Measurements from ENCODE around the gene APOO. TPM values are rescaled to one million over a fixed set of nuclear protein-coding genes. Genes with fewer than 3 reads are reported as not detected.

APOO gene
- total and polyA plus RNA-seq, 11 donors = 41.0 to 113 (median 92.2) TPM

- intact Hi-C loops (cut with DNase I) = loop anchor here in 1 of 10 donors (5.0 kb wide), 1 partner anchor 63 kb away; no protein-coding TSS in a partner anchor
- no peak overlapping the region for H3K4me3 ChIP-seq
- H3K36me3 ChIP-seq = no peaks in the 10 kb centered on the region
- no peak overlapping the region for H3K27ac ChIP-seq
- TF ChIP-seq CTCF (IDR thresholded peaks at IDR 0.05) (no peak), POLR2A (IDR thresholded peaks at IDR 0.05) (no peak)
- H3K27me3 ChIP-seq = peaks cover 0 to 2% (median 0%) of the 10 kb centered on the region in 9 donors
- DNase-seq (no peak), ATAC-seq (no peak)
- WGBS, 4 donors = 86 to 93% (median 91%) methylated on average over 10 of the region's 10 CpGs
- H3K9me3 ChIP-seq = no peaks in the 10 kb centered on the region
- no peaks in the 10 kb centered on the region for H3K4me1 ChIP-seq
Measured at GRCh38 chrX:23819385-23820234, 88.1 kb downstream of the APOO start.

GRCh38 chrX:23817979-23818336, 89.8 kb downstream of the APOO start:
- no peak for DNase-seq
- no peak for ATAC-seq
- Histone ChIP-seq H3K36me3 (no peaks in the 10 kb centered on the region), H3K4me3 (no peak overlapping the region), H3K27ac (no peak overlapping the region), H3K4me1 (no peaks in the 10 kb centered on the region), H3K9me3 (peaks cover 0 to 7% (median 0%) of the 10 kb centered on the region in 12 donors), H3K27me3 (peaks cover 0 to 2% (median 0%) of the 10 kb centered on the region in 9 donors)
- TF ChIP-seq CTCF (IDR thresholded peaks at IDR 0.05) (no peak), POLR2A (IDR thresholded peaks at IDR 0.05) (no peak)
- intact Hi-C loops (cut with DNase I) = loop anchor here in 1 of 10 donors (5.0 kb wide), 1 partner anchor 64 kb away; no protein-coding TSS in a partner anchor
- WGBS, 4 donors = 83 to 97% (median 92%) methylated on average over 3 of the region's 3 CpGs

- Histone ChIP-seq H3K36me3 (no peaks in the 10 kb centered on the region), H3K27me3 (peaks cover 0 to 2% (median 0%) of the 10 kb centered on the region in 9 donors), H3K27ac (no peak overlapping the region), H3K9me3 (peaks cover 0 to 7% (median 0%) of the 10 kb centered on the region in 12 donors), H3K4me1 (no peaks in the 10 kb centered on the region), H3K4me3 (no peak overlapping the region)
- intact Hi-C loops (cut with DNase I) = loop anchor here in 1 of 10 donors (5.0 kb wide), 1 partner anchor 66 kb away; no protein-coding TSS in a partner anchor
- TF ChIP-seq POLR2A (IDR thresholded peaks at IDR 0.05) (no peak), CTCF (IDR thresholded peaks at IDR 0.05) (no peak)
- ATAC-seq (no peak), DNase-seq (no peak)
- WGBS, 4 donors = 77 to 83% (median 80%) methylated on average over 4 of the region's 4 CpGs
Measured at GRCh38 chrX:23816179-23816578, 91.6 kb downstream of the APOO start.

GRCh38 chrX:23815376-23815775, 92.4 kb downstream of the APOO start:
- DNase-seq (no peak), ATAC-seq (no peak)
- Histone ChIP-seq H3K4me3 (no peak overlapping the region), H3K27me3 (peaks cover 0 to 2% (median 0%) of the 10 kb centered on the region in 9 donors), H3K9me3 (peaks cover 0 to 7% (median 0%) of the 10 kb centered on the region in 12 donors), H3K4me1 (no peaks in the 10 kb centered on the region), H3K27ac (no peak overlapping the region), H3K36me3 (no peaks in the 10 kb centered on the region)
- TF ChIP-seq POLR2A (IDR thresholded peaks at IDR 0.05) = no peak
- no peak for TF ChIP-seq CTCF (IDR thresholded peaks at IDR 0.05)
- WGBS, 4 donors = 89 to 97% (median 93%) methylated on average over 7 of the region's 7 CpGs
- intact Hi-C loops (cut with DNase I) = loop anchor here in 1 of 10 donors (5.0 kb wide), 1 partner anchor 67 kb away; no protein-coding TSS in a partner anchor
